SK-N-MC (cell line): Measurements from ENCODE around the gene BATF3.

ENCODE experiments used
- EZH2 ChIP-seq: fragments of 200-600 bp; sonication (generic); IDR thresholded peaks from one replicate; pipeline ENCODE4 v1.6.1; 2017; ENCODE audit warnings: antibody characterized with exemption
- FOXP2 ChIP-seq: optimal IDR thresholded peaks from 2 replicates; pipeline ENCODE3; 2011; ENCODE audit warnings: mild to moderate bottlenecking, moderate library complexity; ENCODE audit not compliant: insufficient read depth; ENCODE audit errors: extremely low read length, control extremely low read depth
- POLR2AphosphoS5 ChIP-seq: IDR thresholded peaks from 2 replicates; pipeline ENCODE4 v1.6.1; 2012; ENCODE audit warnings: mild to moderate bottlenecking, low read depth, low read length, borderline replicate concordance

DNA sequence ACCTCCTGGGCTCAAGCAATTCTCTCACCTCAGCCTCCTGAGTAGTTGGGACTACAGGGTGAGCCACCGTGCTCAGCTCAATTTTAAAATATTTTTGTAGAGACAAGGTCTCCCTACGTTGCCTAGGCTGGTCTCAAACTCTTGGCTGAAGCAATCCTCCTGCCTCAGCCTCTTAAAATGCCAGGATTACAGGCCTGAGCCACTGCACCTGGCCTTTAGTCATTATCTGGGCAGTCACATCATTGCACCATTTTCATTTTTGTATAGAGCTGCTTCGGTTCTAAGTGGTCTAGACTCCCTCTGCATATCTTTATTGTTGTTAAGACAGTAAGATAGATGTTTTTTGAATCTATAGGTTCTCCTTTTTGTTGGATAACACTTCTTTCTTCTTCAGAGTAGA lies 51.2 kb downstream of the BATF3 start:
- TF ChIP-seq EZH2 (no peak), POLR2AphosphoS5 (no peak), FOXP2 (no peak)
